COLO829 (cell line): Measurements from ENCODE around the gene SLPI.
A peak's percentile ranks its signal among the peaks of the same experiment; 100 is the strongest.

Experiments
- DNase-seq: peaks from one replicate; pipeline ENCODE4 v3.0.0; 2012; ENCODE audit warnings: low spot score

The SLPI gene

GRCh38 chr20:45254383-45255262 lies at the start of gene SLPI:
Gene SLPI (minus strand): TSS chr20:45254564. CDS start chr20:45254543, 21 bp downstream.
- no peak for DNase-seq

- no peak for DNase-seq
These were observed 49.5 kb upstream of the SLPI start for GRCh38 chr20:45303586-45304463.

- no peak for DNase-seq
These were observed 47.5 kb upstream of the SLPI start for GRCh38 chr20:45301824-45302271.

- no peak for DNase-seq
These were observed 46.6 kb upstream of the SLPI start for GRCh38 chr20:45300961-45301360.

- no peak for DNase-seq
These were observed 45.4 kb upstream of the SLPI start for GRCh38 chr20:45299786-45300185.

GRCh38 chr20:45297786-45298497 lies 43.6 kb upstream of the SLPI start:
- no peak for DNase-seq

- DNase-seq, result no peak
These were observed 40.3 kb upstream of the SLPI start for GRCh38 chr20:45294659-45295058.

- no peak for DNase-seq
These were observed 39.6 kb upstream of the SLPI start for GRCh38 chr20:45294003-45294368.

- peak; percentile 90 for DNase-seq
These were observed 39.0 kb upstream of the SLPI start for GRCh38 chr20:45293041-45294002.

GRCh38 chr20:45292343-45292742 lies 38.0 kb upstream of the SLPI start:
- no peak for DNase-seq

- DNase-seq, result no peak
These were observed 37.2 kb upstream of the SLPI start for GRCh38 chr20:45291526-45291925.

- peak; percentile 91 for DNase-seq
These were observed 36.5 kb upstream of the SLPI start for GRCh38 chr20:45290677-45291355.

- no peak for DNase-seq
These were observed 35.7 kb upstream of the SLPI start for GRCh38 chr20:45289942-45290676.

GRCh38 chr20:45288860-45289259 lies 34.5 kb upstream of the SLPI start:
- no peak for DNase-seq

GRCh38 chr20:45288376-45288775 lies 34.0 kb upstream of the SLPI start:
- no peak for DNase-seq

- no peak for DNase-seq
These were observed 29.2 kb upstream of the SLPI start for GRCh38 chr20:45283551-45284057.

GRCh38 chr20:45282700-45283550 lies 28.6 kb upstream of the SLPI start:
- no peak for DNase-seq

GRCh38 chr20:45279992-45280391 lies 25.6 kb upstream of the SLPI start:
- DNase-seq, result no peak

GRCh38 chr20:45275338-45275737 lies 21.0 kb upstream of the SLPI start:
- no peak for DNase-seq
